Activated T-helper 2 cell treated with anti-CD3 and anti-CD28 coated beads, Interferon-gamma antibody, Interleukin-2, Interleukin-4, amounts not matched to agents 10 μg/mL and 5 μg/mL and 100 μg/mL, durations not matched to agents 14 hours and 24 hours and 36 hours (primary cell): ENCODE measurements around the gene E2F3. TPM values are rescaled to one million over a fixed set of nuclear protein-coding genes. Genes with fewer than 3 reads are reported as not detected.
"Not testable (repeated sequence)": the region's sequence is repeated elsewhere in the genome, so short reads cannot be mapped to it uniquely, and the experiment has no call there.

ENCODE experiments used
- DNase-seq: peaks from one replicate; pipeline ENCODE4 v3.0.0; 2021; ENCODE audit warnings: low spot score
- H3K27ac Mint-ChIP-seq: one replicate; pipeline ENCODE4 v1.8.0; 2021; ENCODE audit warnings: mixed read lengths
- H3K27me3 Mint-ChIP-seq: one replicate; pipeline ENCODE4 v1.8.0; 2021; ENCODE audit warnings: low read depth, mixed read lengths
- H3K36me3 Mint-ChIP-seq: one replicate; pipeline ENCODE4 v1.8.0; 2021; ENCODE audit warnings: low read depth, mixed read lengths
- H3K4me1 Mint-ChIP-seq: one replicate; pipeline ENCODE4 v1.8.0; 2021; ENCODE audit warnings: low read depth, mixed read lengths
- H3K4me3 Mint-ChIP-seq: one replicate; pipeline ENCODE4 v1.8.0; 2021; ENCODE audit warnings: low read depth, mild to moderate bottlenecking, moderate library complexity, mixed read lengths
- H3K9me3 Mint-ChIP-seq: one replicate; pipeline ENCODE4 v1.8.0; 2021; ENCODE audit warnings: mixed read lengths
- intact Hi-C: fragments of 100-400 bp; cut with micrococcal nuclease; formaldehyde crosslinking; loops from one replicate; pipeline ENCODE4 v1.15.1; 2023
- total RNA-seq: library from RNA; stranded (reverse); gene quantifications from 2 replicates; pipeline ENCODE4 v1.2.3, GENCODE V29; 2022

The E2F3 gene
- total RNA-seq, 1 donor from 2014 or later, result 27.9 TPM

DNA sequence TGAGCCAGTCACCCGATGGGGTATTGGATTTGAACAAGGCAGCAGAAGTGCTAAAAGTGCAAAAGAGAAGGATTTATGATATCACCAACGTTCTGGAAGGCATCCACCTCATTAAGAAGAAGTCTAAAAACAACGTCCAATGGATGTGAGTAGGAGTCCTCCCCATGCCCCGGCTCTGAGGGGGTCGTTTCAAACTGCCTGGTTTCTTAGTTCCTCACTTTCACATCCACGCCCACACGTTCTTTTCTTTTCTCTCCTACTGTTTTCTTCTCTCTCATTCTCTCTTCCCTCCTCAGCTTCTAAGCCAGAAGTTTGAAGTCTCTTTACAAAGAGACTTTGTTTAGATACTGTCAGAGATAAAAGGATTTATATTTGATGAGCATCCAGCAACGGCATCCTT is 79.6 kb downstream of the E2F3 start:
- Mint-ChIP-seq H3K27me3 (no peaks in the 10 kb centered on the region), H3K27ac (peak overlapping the region; percentile 2), H3K9me3 (no peaks in the 10 kb centered on the region), H3K4me3 (no peak overlapping the region), H3K4me1 (peaks cover 7% of the 10 kb centered on the region), H3K36me3 (peaks cover 74% of the 10 kb centered on the region)
- no peak for DNase-seq
- intact Hi-C loops, result no loop called here

DNA sequence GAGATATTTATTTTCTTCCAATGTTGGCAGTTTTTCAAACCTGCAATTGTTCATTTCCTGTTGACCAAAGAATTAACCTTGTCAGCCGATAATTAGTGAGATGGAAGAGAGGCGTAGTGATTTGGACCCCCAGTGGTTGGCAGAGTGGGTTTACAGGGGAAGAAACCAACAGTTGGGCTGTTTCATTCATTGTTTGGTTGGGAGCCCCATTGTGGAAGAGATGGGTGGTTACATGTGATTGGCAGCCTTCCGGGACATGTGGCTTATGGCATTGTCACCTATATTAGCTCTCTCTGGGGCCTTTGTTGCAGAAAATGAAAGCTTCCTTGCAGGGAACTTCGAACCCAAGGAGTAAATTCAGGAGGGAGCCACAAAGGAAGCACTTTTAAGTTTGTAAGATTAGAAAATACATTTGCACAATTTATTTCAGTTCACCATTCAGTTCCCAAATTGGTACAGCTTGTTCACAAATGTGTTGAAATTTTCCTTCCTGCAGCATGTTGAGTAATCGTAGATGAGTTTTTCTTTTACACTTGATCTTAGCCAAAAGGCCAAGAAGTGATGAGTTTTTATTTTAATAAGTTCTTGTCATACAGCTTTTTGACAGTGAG is 82.3 kb downstream of the E2F3 start:
- intact Hi-C loops, result no loop called here
- H3K9me3 Mint-ChIP-seq, result no peaks in the 10 kb centered on the region
- peaks cover 93% of the 10 kb centered on the region for H3K36me3 Mint-ChIP-seq
- no peak for DNase-seq
- peaks cover 11% of the 10 kb centered on the region for H3K4me1 Mint-ChIP-seq
- no peak overlapping the region for H3K4me3 Mint-ChIP-seq
- H3K27me3 Mint-ChIP-seq, result no peaks in the 10 kb centered on the region
- H3K27ac Mint-ChIP-seq, result peak overlapping the region; percentile 51

DNA sequence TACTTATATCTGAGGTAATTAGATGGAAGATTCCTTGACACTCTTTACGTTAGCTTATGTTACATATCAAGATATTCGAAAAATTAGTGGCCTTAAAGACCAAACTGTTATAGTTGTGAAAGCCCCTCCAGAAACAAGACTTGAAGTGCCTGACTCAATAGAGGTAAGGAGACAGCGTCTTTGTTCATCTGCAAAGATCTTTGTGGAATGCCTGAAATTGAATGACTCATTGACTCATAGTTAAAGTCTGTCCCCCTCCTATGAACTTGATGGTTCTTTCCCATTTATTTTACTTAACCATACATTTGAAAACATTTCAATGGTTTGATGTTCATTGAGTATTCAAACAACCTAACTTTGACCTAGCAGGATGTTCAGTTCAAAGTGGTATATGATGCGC is 85.0 kb downstream of the E2F3 start:
- DNase-seq, result no peak
- peaks cover 8% of the 10 kb centered on the region for H3K4me1 Mint-ChIP-seq
- no peak overlapping the region for H3K4me3 Mint-ChIP-seq
- H3K27me3 Mint-ChIP-seq, result no peaks in the 10 kb centered on the region
- intact Hi-C loops, result no loop called here
- H3K27ac Mint-ChIP-seq, result peak overlapping the region; percentile 51
- peaks cover 91% of the 10 kb centered on the region for H3K36me3 Mint-ChIP-seq
- H3K9me3 Mint-ChIP-seq, result no peaks in the 10 kb centered on the region

DNA sequence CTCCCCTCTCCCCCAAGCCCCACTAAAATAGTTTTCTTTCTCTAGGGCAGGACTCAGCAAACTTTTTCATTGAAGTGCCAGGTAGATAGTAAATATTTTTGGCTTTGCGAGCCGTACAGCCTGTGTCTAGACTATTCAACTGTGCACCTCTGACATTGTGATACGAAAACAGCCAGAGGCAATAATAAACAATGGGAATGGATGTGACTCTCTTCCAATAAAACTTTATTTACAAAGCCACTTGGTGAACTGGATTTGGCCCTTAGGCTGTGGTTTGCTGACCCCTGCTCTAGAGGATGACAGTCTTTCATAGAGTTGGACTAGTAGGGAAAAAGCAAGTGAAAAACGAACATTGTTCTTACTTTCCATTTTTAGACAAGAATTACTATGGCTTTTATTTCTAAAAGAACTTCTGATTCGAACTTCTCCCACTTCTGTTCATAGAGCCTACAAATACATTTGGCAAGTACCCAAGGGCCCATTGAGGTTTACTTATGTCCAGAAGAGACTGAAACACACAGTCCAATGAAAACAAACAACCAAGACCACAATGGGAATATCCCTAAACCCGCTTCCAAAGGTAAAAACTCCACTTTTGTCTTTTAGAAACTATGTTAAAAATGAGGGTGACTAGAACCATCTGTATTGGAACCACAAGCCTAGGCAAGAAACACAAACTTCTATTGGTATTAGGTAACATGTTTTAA is 86.1 kb downstream of the E2F3 start:
- intact Hi-C loops, result no loop called here
- Mint-ChIP-seq H3K4me3 (no peak overlapping the region), H3K27me3 (no peaks in the 10 kb centered on the region), H3K9me3 (no peaks in the 10 kb centered on the region), H3K36me3 (peaks cover 82% of the 10 kb centered on the region), H3K4me1 (peaks cover 8% of the 10 kb centered on the region), H3K27ac (no peak overlapping the region)
- no peak for DNase-seq

DNA sequence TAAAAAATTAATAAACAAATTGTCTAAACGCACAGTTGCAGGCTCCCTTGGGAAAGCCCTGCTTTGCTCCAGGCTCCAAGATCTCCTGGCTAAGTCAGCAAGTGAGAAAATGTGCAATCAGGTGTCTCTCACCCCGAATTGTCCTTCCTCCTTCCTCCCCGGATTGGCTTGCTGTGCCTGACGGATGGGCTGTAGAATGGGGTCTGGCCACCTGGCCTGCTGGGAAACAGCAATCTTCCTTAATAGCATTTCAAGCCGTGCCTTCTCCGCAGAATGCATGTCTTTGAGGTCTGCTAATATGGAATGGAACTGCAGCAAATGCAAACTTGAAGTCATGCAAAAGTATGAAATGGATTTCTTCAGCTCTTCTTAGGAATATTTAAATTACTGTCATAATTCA is 88.9 kb downstream of the E2F3 start:
- no peak for DNase-seq
- H3K9me3 Mint-ChIP-seq, result no peaks in the 10 kb centered on the region
- H3K4me3 Mint-ChIP-seq, result no peak overlapping the region
- peaks cover 4% of the 10 kb centered on the region for H3K4me1 Mint-ChIP-seq
- intact Hi-C loops, result no loop called here
- peaks cover 59% of the 10 kb centered on the region for H3K36me3 Mint-ChIP-seq
- no peak overlapping the region for H3K27ac Mint-ChIP-seq
- no peaks in the 10 kb centered on the region for H3K27me3 Mint-ChIP-seq

DNA sequence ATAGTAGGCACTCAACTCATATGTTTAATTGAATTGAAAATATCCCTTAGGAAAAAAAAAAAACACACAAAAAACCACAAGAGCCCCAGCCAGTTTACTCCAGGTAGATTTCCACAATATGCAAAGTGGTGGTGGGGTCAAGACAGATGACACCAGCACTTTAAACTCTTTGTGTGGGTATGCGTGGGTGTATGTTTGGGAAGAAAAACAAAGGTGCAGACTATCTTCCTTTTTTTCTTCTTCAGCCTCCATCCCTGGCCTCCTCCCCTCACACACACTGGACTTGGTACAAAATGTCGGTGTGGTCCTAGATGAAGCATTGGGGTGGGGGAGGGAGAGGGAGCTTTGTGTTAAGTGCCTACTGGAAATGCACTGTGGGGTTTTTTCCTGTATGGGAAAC is 90.4 kb downstream of the E2F3 start:
- Mint-ChIP-seq H3K27ac (no peak overlapping the region), H3K36me3 (peaks cover 47% of the 10 kb centered on the region), H3K4me1 (peaks cover under 1% of the 10 kb centered on the region), H3K4me3 (no peak overlapping the region), H3K27me3 (no peaks in the 10 kb centered on the region), H3K9me3 (no peaks in the 10 kb centered on the region)
- intact Hi-C loops, result loop anchor here (1.0 kb wide), 1 partner anchor 37 kb away; no protein-coding TSS in a partner anchor
- DNase-seq, result no peak

DNA sequence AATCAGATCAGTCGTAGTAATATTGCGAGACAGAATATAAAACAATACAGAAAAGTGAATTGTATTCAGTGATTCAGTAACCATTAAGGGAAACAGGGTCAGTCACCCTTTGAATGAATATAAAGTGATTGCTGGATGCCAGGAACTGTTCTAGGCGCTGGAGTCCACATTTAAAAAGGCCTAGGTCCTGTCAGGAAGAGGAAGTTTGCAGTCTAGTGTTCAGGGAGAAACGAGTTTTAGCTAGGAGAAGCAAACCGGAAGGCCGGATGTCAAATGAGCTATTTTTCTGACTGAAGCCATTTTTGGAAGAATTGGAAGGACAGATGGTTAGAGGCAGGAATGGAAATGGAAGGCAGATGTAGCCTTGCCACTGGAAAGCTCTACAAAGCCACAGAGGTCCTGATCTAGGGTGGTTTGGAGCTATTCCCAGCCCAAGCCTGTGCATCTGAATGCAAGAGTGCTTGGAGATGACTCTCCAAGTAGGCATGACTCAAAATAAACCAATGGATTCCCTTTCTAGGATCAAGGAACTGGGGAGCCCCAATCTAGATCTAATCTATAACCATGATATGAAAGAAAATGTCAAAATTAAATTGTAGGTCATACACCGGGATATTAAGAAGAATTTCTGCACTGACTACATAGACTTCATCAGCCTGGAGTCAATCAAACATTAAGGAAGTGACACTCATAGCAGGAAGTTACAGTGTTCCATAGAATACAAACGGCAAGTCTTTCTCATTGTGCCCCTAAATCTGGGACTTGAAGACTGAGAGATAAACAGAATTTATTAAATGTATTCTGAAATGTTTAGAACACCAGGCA is 95.7 kb downstream of the E2F3 start:
- H3K27ac Mint-ChIP-seq, result no peak overlapping the region
- no peak for DNase-seq
- peaks cover 5% of the 10 kb centered on the region for H3K36me3 Mint-ChIP-seq
- peaks cover 8% of the 10 kb centered on the region for H3K27me3 Mint-ChIP-seq
- no peak overlapping the region for H3K4me3 Mint-ChIP-seq
- H3K9me3 Mint-ChIP-seq, result no peaks in the 10 kb centered on the region
- intact Hi-C loops, result no loop called here
- no peaks in the 10 kb centered on the region for H3K4me1 Mint-ChIP-seq

DNA sequence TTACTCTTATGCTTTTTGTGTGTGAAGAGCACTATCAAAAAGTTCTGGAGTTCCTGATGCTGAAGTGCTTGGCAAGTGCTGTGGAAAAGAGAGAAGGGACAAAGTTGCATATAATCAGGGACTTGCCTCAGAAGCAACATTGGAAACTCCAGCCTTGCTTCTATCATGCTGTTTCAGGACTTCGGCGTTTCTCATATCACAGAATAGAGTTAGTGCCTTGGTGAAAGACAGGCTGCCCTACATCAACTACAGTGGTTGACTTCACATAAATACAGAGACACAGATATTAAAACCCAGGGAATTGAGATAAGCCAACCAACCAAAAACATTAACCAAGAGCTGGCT is 96.3 kb downstream of the E2F3 start:
- Mint-ChIP-seq H3K27ac (no peak overlapping the region), H3K9me3 (no peaks in the 10 kb centered on the region), H3K4me1 (no peaks in the 10 kb centered on the region), H3K36me3 (peaks cover 2% of the 10 kb centered on the region), H3K4me3 (no peak overlapping the region), H3K27me3 (peaks cover 12% of the 10 kb centered on the region)
- DNase-seq, result no peak
- intact Hi-C loops, result no loop called here

DNA sequence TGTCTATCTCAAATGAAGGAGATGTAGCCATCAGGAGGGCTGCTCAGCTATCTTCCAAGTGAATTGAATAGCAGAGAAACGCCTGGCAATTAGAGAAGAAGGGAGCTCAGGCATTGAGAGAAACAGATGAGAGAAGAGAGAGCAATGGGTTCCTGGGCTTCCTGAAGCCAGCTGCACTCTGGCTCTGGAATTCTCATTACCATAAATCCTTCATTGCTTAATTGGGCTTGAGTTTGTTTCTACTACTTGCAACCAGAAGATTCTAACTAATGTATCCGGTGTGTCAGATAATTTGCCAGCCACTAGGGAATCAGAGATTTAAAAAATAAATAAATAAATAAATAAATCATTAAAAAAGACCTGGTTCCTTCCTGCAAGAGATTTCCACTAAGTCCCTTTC is 107.5 kb downstream of the E2F3 start:
- Mint-ChIP-seq H3K27me3 (peaks cover 16% of the 10 kb centered on the region), H3K9me3 (no peaks in the 10 kb centered on the region), H3K36me3 (no peaks in the 10 kb centered on the region), H3K4me1 (no peaks in the 10 kb centered on the region), H3K27ac (no peak overlapping the region), H3K4me3 (no peak overlapping the region)
- DNase-seq, result no peak
- intact Hi-C loops, result no loop called here

DNA sequence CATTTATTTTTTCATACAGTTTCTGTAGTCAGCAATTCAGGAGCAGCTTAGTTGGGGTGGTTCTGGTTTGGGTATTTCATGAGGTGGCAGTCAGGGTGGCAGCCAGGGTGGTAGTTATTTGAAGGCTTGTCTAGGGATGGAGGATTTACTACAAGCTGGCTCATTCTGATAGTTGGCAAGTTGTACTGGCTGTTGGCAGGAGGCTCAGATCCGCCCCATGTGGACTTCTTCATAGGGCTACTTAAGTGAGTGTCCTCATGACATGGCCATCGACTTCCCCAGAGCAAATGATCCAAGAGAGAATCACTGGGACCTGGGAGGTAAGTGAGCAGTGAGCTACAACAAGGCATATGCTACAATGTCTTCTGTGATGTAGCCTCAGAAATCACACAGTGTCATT is 110.2 kb downstream of the E2F3 start:
- H3K27ac Mint-ChIP-seq, result no peak overlapping the region
- H3K36me3 Mint-ChIP-seq, result no peaks in the 10 kb centered on the region
- no peak for DNase-seq
- intact Hi-C loops, result no loop called here
- H3K4me3 Mint-ChIP-seq, result no peak overlapping the region
- H3K27me3 Mint-ChIP-seq, result peaks cover 15% of the 10 kb centered on the region
- no peaks in the 10 kb centered on the region for H3K9me3 Mint-ChIP-seq
- no peaks in the 10 kb centered on the region for H3K4me1 Mint-ChIP-seq

DNA sequence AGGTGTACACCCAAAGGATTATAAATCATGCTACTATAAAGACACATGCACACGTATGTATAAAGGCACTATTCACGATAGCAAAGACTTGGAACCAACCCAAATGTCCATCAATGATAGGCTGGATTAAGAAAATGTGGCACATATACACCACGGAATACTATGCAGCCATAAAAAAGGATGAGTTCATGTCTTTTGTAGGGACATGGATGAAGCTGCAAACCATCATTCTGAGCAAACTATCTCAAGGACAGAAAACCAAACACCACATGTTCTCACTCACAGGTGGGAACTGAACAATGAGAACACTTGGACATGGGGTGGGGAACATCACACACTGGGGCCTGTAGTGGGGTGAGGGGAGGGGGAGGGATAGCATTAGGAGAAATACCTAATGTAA is 123.5 kb downstream of the E2F3 start:
- H3K27ac Mint-ChIP-seq, DNase-seq, H3K4me3 Mint-ChIP-seq, intact Hi-C loops, H3K36me3 Mint-ChIP-seq, H3K9me3 Mint-ChIP-seq: not testable (repeated sequence)
- Mint-ChIP-seq H3K4me1 (peaks cover 16% of the 10 kb centered on the region), H3K27me3 (peaks cover 15% of the 10 kb centered on the region)

DNA sequence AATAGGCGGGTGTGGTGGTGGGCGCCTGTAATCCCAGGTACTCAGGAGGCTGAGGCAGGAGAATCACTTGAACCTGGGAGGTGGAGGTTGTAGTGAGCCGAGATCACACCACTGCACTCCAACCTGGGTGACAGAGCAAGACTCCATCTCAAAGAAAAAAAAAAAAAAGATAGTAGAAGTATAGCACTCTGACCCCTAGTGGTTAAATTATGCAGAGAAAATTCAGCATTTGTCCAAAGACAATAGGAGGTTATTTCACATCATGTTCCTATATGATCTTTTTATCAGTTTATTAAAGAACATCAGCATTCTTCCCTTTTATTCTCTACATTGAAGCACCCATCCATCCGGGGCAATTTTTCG is 127.4 kb downstream of the E2F3 start:
- not testable (repeated sequence) for H3K36me3 Mint-ChIP-seq, H3K27me3 Mint-ChIP-seq, DNase-seq, H3K9me3 Mint-ChIP-seq, H3K4me3 Mint-ChIP-seq
- intact Hi-C loops, result loop anchor here (1.0 kb wide), 3 partner anchors 125 to 437 kb away; no protein-coding TSS in a partner anchor
- H3K4me1 Mint-ChIP-seq, result peaks cover 31% of the 10 kb centered on the region
- H3K27ac Mint-ChIP-seq, result peak overlapping the region; percentile 70

DNA sequence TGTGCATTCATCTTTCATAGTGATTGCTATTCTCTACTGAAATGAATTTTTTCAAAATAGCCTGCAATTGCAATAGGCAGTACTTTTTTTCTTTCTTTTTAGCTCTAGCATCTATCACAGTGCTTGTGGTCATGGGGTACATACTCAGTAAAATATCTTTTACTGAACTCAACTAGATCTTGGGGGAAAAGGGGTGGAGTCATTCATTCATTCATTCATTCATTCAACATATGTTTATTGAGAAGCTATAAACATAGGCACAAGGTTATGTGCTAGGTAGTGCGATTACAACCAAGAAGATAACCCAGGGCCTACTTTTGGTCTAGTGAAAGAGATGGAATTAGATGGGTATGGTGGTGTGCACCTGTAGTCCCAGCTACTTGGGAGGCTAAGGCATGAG is 131.2 kb downstream of the E2F3 start:
- no peak overlapping the region for H3K4me3 Mint-ChIP-seq
- H3K36me3 Mint-ChIP-seq, result peaks cover 15% of the 10 kb centered on the region
- no peaks in the 10 kb centered on the region for H3K9me3 Mint-ChIP-seq
- no peak overlapping the region for H3K27ac Mint-ChIP-seq
- no peak for DNase-seq
- H3K27me3 Mint-ChIP-seq, result no peaks in the 10 kb centered on the region
- intact Hi-C loops, result loop anchor here (5.0 kb wide), 1 partner anchor 321 kb away; the partner anchor contains the start of gene MBOAT1
- H3K4me1 Mint-ChIP-seq, result peaks cover 49% of the 10 kb centered on the region
